NCI-H82 treated with DMSO at 0.1 percent for 48 hours (cell line): Measurements from ENCODE around the gene ANAPC2.
A peak's percentile ranks its signal among the peaks of the same experiment; 100 is the strongest.

Source experiments
- DNase-seq: peaks from one replicate; lab custom pipeline; 2025; ENCODE audit not compliant: unreplicated experiment; lab: John Stamatoyannopoulos, UW

Gene ANAPC2

DNA sequence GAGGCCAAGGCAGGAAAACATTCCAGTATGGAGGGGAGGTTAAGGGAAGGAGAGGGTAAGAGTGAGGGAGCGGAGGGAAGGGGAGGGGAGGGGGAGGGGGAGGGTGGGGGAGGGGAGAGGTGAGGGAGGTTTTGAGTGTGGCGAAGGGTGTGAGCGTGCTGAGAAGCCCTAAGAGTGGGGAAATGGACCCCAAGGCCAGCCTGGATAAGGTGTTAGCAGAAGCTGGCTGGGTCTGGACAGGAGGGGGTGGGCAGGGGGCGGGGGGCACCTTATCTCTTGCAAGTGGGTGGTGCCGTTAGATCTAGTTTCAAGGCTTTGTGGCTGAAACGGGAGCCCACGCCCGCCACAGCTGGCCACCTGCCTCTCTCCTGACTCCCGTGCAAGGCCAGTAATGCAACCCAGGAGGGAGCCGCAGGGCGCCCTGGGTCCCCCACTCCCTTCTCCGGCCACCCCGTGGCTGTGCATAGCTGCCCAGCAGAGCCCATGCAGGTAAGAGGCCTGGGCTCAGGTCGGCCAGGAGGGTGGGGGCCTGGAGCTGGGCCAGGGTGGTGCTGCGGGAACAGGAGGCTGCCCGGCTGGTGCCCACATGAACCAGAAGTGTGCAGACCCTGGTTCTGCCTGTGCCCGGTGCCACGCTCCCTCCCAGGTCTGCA, 39.6 kb upstream of the ANAPC2 start:
- DNase-seq, result no peak

DNA sequence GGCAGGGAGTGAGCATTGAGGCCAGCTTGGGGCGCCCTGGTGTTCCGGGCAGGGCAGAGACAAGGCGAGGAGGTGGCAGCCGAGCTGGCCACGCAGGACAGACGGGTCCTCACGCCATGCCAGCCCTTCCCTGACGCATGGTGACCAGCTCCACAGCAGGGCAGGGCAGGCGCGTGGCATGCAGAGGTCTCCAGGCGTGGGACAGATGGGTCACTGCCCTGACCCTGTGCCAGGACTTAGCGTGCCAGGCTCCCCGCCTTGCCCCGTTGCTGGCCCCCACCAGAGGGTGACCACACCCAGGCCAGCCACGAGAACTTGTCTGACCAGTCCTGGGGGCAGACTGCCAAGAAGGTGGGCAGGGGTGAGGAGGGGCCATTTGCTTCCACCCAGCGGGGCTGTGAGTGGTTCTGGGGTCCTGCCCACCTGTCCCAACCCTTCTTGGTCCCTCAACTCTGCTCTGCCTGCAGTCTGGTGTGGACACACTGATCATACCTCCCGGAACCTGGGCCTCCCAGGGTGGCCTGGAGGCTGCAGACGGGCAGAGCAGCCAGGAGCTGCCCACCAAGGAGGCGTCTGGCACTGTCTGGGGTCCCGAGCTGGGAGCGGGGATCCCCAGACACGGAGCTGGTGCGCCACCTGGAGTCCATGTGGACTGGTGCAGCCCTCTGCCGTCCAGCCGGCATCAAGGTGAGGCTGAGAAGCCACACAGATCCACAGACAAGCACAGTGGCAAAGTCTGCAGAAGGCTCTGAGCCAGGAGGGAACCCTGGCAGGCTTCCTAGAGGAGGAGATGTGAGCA, 38.9 kb upstream of the ANAPC2 start, which contains the start of gene RNF224:
Gene RNF224 (plus strand): TSS at position 449 of the 799 bp plus-strand sequence. CDS start 834 bp downstream, outside the sequence.
- no peak for DNase-seq

GRCh38 chr9:137226338-137227053, 38.1 kb upstream of the ANAPC2 start:
- DNase-seq, result no peak

DNA sequence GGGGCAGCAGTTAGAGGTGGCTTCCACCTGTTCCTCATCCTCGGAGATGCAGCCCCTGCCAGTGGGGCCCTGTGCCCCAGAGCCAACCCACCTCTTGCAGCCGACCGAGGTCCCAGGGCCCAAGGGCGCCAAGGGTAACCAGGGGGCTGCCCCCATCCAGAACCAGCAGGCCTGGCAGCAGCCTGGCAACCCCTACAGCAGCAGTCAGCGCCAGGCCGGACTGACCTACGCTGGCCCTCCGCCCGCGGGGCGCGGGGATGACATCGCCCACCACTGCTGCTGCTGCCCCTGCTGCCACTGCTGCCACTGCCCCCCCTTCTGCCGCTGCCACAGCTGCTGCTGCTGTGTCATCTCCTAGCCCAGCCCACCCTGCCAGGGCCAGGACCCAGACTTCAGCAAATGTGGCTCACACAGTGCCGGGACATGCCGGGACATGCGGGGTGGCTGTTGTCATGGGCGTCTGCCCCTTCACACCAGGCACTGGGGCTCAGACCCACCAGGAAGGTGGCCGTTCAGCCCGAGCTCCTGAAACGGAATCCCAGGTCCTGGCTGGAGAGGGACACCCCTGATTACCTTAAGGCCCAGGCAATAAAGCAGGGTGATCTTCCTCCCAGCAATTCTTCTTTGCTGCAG, 37.5 kb upstream of the ANAPC2 start:
- DNase-seq, result no peak

DNA sequence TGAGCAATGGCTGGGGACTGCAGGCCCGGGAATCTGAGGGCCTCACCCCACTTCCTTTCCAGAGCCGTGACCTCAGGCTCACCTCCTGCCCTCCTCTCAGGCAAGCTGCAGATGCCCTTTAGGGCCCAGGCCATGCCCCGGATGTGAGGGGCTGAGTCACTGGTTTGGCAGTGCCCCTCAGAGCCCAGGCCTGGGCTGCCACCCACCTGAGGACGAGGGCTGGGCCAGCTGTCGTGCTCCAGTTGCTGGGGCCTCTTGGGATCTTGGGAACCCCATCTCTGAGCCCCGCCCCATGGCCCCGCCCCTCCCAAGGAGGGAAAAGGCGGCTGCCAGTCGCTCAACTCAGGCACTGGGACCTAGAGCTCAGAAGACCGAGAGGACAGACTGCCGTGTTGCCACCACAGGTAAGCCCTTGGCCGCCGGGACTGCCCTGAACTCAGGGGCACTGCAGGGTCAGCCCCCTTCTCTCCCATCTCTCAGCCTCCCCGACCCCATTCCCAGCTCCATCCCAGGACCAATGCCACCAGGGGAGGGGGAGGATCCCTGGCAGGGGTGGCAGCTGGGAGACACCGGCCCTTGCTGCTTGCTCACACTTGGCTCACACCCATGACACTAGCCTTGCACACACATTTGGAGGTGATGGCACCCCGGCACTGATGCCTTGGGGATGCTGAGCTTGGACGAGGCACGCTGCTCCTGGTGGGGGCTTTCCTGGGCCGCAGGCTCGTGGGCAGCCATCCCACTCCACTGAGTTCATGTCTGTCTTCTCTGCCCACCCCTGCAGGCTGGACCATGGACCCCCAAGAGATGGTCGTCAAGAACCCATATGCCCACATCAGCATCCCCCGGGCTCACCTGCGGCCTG, 36.7 kb upstream of the ANAPC2 start, which contains the start of gene CYSRT1:
Gene CYSRT1 (plus strand): TSS at position 345 of the 865 bp plus-strand sequence. CDS start 448 bp downstream, at position 793.
- no peak for DNase-seq

GRCh38 chr9:137223078-137223970, 35.0 kb upstream of the ANAPC2 start:
- peak; percentile 85 for DNase-seq

DNA sequence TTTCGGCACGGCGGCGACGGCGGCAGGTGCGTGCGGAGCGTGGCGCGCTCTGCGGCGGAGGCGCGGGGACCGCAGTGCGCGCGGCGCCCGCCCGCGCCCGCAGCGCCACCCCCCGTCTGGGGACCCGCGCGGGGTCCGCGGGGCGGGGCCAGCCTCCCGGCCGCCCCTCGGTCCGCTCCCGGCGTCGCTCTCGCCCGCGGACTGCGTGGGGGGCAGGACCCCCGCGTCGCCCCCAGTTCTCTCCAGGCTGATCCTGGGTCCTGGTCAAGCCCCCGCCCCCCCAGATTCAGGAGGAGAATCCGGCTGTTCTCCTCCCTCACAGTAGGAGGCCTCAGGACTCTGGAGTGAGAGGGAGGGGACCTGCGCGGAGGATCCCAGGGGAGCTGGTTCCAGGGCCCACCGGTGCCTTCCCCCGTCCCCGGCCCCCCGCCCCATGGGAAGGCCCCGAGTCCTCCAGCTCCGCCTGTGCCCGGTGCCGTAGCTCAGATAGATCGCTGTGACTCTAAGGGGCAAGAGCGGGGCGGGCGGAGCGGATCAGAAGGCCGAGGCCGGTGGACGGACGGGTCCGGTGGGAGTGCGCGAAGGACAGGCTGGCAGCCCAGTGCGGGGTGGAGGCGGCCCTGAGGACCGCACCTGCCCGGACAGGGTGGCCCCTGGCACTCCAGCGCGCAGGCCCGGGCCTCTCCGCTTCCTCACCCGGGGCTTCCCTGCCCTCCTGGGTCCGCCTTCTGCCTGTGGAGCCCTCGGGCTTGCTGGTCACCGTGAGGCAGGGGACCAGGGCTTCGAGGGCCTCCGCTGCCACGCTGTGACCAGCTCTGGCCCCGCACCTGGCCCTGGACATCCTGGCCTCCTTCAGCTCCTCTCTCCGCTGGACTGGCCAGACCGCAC, 34.1 kb upstream of the ANAPC2 start, which contains the start of gene RNF208:
Gene RNF208 (minus strand): TSS at position 51 of the 888 bp plus-strand sequence. CDS start 1,028 bp downstream, outside the sequence.
- DNase-seq, result no peak

DNA sequence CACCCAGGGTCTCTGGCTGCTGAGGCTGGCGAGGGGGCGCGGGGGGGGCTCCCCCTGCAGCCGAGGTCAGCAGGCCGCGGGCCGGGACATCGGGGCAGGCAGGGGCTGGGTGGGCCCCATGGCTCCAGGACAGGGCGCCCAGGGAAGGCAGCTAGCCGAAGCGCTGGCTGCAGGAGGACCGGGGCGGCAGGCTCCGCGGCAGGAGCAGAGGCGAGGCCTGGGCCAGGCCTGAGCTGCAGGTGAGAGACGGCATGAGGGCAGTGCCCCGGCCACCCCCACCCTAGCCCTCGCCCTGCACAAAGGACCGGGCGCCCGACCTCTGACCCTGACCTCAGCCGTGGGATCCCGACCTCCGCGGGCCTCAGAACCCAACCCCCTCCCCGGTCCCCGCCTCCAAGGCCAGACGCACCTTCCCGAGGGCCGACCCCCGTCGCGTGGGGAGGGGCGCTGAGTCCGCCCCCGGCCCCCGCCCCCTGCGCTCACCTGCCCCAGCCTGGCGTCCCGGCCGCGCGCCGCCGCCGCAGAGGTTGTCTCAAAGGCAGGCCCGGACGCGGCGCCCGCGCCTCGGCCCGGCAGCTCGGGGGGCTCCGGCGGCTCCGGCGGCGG, 33.2 kb upstream of the ANAPC2 start:
- DNase-seq, result no peak

- no peak for DNase-seq
Observed at GRCh38 chr9:137221095-137221505, 32.7 kb upstream of the ANAPC2 start.

- no peak for DNase-seq
Observed at GRCh38 chr9:137220317-137221094, 32.1 kb upstream of the ANAPC2 start.

- no peak for DNase-seq
Observed at GRCh38 chr9:137219757-137220316, 31.5 kb upstream of the ANAPC2 start.

- DNase-seq, result no peak
Observed at GRCh38 chr9:137218754-137219271, 30.5 kb upstream of the ANAPC2 start.

DNA sequence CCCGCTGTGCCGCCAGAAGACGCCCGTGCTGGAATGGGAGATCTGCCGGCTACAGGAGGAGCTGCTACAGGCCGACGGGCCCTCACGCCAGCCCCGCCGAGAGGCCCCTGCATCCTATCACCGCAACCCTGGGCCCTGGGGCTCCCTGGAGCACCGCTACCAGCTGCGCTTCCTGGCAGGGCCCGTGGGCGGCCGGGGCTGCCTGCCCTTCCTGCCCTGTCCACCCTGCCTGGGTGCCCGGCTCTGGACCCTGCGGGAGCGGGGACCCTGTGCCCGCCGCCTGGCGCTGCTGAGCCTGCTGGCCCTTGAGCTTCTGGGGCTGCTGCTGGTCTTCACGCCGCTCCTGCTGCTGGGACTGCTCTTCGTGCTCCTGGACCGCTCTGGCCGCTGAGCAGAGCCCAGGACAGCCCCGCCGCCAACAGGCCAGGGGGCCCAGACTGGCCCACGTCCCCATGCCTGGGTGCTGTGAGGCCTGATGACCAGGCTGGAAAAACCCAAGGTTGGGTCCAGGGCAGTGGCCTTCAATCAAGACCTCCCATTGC, 29.9 kb upstream of the ANAPC2 start:
- DNase-seq, result no peak

DNA sequence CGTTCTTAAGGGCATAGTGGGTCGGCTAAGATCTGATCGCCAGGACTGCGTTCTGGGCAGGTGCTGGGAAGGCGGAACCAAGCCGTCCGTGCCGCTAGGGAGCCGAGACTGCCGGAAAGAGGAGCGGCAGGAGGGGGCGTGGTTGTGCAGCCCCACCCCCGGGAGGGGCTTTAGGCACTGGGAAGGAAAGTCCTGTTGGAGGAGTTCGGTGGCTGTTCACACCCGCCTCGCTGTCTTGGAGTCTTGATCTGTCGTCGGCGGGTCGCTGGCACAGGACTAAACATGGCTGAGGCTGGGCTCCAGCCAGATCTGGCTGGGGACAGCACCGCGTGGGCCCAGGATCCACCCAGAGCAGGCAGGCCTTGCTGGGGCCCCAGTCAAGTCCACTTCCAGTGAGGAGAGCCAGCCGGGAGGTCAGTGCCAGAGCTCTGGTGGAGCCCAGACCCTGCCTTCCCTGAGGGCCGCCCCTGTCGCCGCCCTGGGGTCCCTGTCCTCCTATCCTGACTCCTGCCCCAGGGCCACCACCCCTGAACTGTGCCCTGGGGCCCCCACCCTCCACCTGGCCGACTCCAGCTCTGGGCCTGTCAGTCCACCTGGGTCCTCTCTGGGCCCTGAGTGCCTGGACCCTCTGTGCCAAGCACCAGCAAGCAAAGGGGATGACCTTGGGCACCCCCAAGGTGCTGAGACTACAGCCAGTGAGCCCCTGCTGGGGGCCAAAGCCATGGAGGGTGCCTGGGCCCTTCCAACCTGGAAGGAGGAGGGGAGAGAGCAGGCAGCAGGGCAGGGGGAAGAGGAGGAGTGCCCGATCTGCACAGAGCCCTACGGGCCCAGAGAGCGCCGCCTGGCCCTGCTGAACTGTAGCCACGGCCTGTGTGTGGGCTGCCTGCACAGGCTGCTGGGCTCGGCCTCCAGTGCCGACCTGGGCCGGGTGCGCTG, 29.2 kb upstream of the ANAPC2 start:
- no peak for DNase-seq
